OCI-LY7 (cell line): ENCODE measurements around the gene VAT1L. TPM values are rescaled to one million over a fixed set of nuclear protein-coding genes. Genes with fewer than 3 reads are reported as not detected.

Source experiments
- BruUV-seq: library from RNA; stranded (reverse); fragments of 400-500 nt; replicated peaks from 2 replicates; lab custom pipeline; 2021; lab: Mats Ljungman, UMichigan
- CTCF ChIA-PET: fragments of 300-600 bp; sonication (Branson Sonifier 250); formaldehyde crosslinking; loops from one replicate; lab custom pipeline; 2022; ENCODE audit warnings: antibody characterized with exemption; ENCODE audit not compliant: unreplicated experiment; lab: Charles Lee
- POLR2A ChIA-PET: fragments of 300-600 bp; sonication (Branson Sonifier 250); formaldehyde crosslinking; loops from one replicate; lab custom pipeline; 2022; ENCODE audit warnings: antibody characterized with exemption; lab: Charles Lee
- DNase-seq: peaks from one replicate; pipeline ENCODE4 v3.0.0-alpha.2; 2015; ENCODE audit warnings: low spot score
- H2AFZ ChIP-seq: fragments of 200-600 bp; sonication (generic), shearing (Covaris generic); 2 replicates; pipeline ENCODE4 v1.6.1; 2014; ENCODE audit warnings: mild to moderate bottlenecking, antibody characterized with exemption, low read length, moderate library complexity
- H3K27ac ChIP-seq: fragments of 200-600 bp; sonication (generic); 2 replicates; pipeline ENCODE4 v1.5.1; 2014; ENCODE audit warnings: mixed run types, low read depth, mild to moderate bottlenecking, moderate library complexity, low read length, inconsistent platforms; ENCODE audit not compliant: poor library complexity, severe bottlenecking
- H3K36me3 ChIP-seq: fragments of 200-600 bp; sonication (generic); 2 replicates; pipeline ENCODE4 v1.6.1; 2014; ENCODE audit warnings: mild to moderate bottlenecking, antibody characterized with exemption, low read length, moderate library complexity, mixed read lengths; ENCODE audit not compliant: insufficient read depth
- H3K4me1 ChIP-seq: fragments of 200-600 bp; sonication (generic); 2 replicates; pipeline ENCODE4 v1.5.1; 2014; ENCODE audit warnings: mild to moderate bottlenecking, low read length; ENCODE audit not compliant: insufficient read depth, poor library complexity, severe bottlenecking
- H3K4me2 ChIP-seq: fragments of 200-600 bp; sonication (generic); 2 replicates; pipeline ENCODE4 v1.6.1; 2014; ENCODE audit warnings: mild to moderate bottlenecking, low read length
- H3K4me3 ChIP-seq: fragments of 200-600 bp; sonication (generic); 2 replicates; pipeline ENCODE4 v1.5.1; 2014; ENCODE audit warnings: mild to moderate bottlenecking, low read depth, low read length; ENCODE audit not compliant: poor library complexity, severe bottlenecking
- H3K79me2 ChIP-seq: fragments of 200-600 bp; sonication (generic); 2 replicates; pipeline ENCODE4 v1.6.1; 2016; ENCODE audit warnings: low read depth, mild to moderate bottlenecking, low read length, moderate library complexity, mixed read lengths; ENCODE audit not compliant: insufficient read depth
- H3K9me2 ChIP-seq: fragments of 200-600 bp; sonication (generic); 2 replicates; pipeline ENCODE4 v1.6.1; 2016; ENCODE audit warnings: mild to moderate bottlenecking, low read length, mixed read lengths; ENCODE audit not compliant: insufficient read depth
- H3K9me3 ChIP-seq: fragments of 200-600 bp; sonication (generic); 2 replicates; pipeline ENCODE4 v1.6.1; 2014; ENCODE audit warnings: mild to moderate bottlenecking, mixed run types, low read length, mixed read lengths
- H4K20me1 ChIP-seq: fragments of 200-600 bp; sonication (generic); 2 replicates; pipeline ENCODE4 v1.6.1; 2014; ENCODE audit warnings: mild to moderate bottlenecking, antibody characterized with exemption, low read length, moderate library complexity, mixed read lengths; ENCODE audit not compliant: insufficient read depth
- CTCF ChIP-seq: fragments of 200-600 bp; sonication (generic); conservative IDR thresholded peaks from 2 replicates; pipeline ENCODE4 v1.5.1; 2014; ENCODE audit warnings: mild to moderate bottlenecking, antibody characterized with exemption, low read length, moderate library complexity, mixed read lengths
- EZH2phosphoT487 ChIP-seq: fragments of 200-600 bp; sonication (generic); IDR thresholded peaks from 2 replicates; pipeline ENCODE4 v1.6.1; 2018; ENCODE audit warnings: low read depth, borderline replicate concordance, mild to moderate bottlenecking, mixed run types, antibody characterized with exemption, low read length, moderate library complexity, mixed read lengths
- intact Hi-C: fragments of 100-400 bp; cut with micrococcal nuclease; formaldehyde crosslinking; loops from one replicate; pipeline ENCODE4 v1.10.0; 2022; ENCODE audit not compliant: unreplicated experiment
- total RNA-seq, 2 experiments: library from RNA; depleted of rRNA in 1 of 2; stranded (reverse); fragments of >200 nt in 1 of 2; shearing (Covaris generic) in 1 of 2; gene quantifications; 2 replicates each; pipeline ENCODE4 v1.2.3, GENCODE V29; 2014 to 2022

VAT1L gene
- total RNA-seq, 2 experiments from 2014 or later, result not detected

- H3K27ac ChIP-seq, result no peak overlapping the region
- intact Hi-C loops, result no loop called here
- POLR2A ChIA-PET, result no interaction called here
- H3K4me3 ChIP-seq, result no peak overlapping the region
- no peaks in the 10 kb centered on the region for H3K9me2 ChIP-seq
- H2AFZ ChIP-seq, result no peak overlapping the region
- no peaks in the 10 kb centered on the region for H3K9me3 ChIP-seq
- DNase-seq, result no peak
- TF ChIP-seq EZH2phosphoT487 (no peak), CTCF (no peak)
- no peaks in the 10 kb centered on the region for H3K4me1 ChIP-seq
- no peaks in the 10 kb centered on the region for H3K36me3 ChIP-seq
- no peaks in the 10 kb centered on the region for H4K20me1 ChIP-seq
- no peak overlapping the region for H3K4me2 ChIP-seq
- no TSS peak for BruUV-seq
- CTCF ChIA-PET, result no interaction called here
- H3K79me2 ChIP-seq, result no peaks in the 10 kb centered on the region
These were observed 17.0 kb downstream of the VAT1L start for GRCh38 chr16:77805398-77805797.

DNA sequence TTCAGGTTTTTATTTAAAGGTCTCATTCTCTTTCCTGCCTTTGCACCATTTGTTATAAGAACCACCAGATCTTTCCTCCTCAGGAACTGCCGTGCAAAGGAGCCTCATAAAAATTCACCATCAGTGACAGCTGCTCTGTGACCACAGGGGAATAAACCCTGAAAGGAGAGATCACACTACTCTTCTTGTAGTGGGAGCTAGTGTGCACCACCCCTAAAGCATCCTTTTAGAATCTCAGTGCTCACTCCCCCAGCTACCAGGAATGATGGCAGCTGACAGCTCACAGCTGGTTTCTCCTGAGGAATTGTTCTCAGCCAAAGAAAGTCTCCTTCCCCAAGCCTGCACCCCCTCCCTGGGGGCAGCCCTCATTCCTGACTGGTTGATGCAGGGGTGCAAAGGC lies 18.7 kb downstream of the VAT1L start:
- H3K9me2 ChIP-seq, result no peaks in the 10 kb centered on the region
- no peak overlapping the region for H3K27ac ChIP-seq
- no peak overlapping the region for H2AFZ ChIP-seq
- TF ChIP-seq CTCF, result no peak
- TF ChIP-seq EZH2phosphoT487, result no peak
- H3K36me3 ChIP-seq, result no peaks in the 10 kb centered on the region
- no peak overlapping the region for H3K4me3 ChIP-seq
- ChIA-PET POLR2A (interaction anchor here (0.5 kb wide), 1 partner anchor 1118 kb away, joined by 3 read pairs; no protein-coding TSS in a partner anchor), CTCF (no interaction called here)
- no peak for DNase-seq
- H3K9me3 ChIP-seq, result no peaks in the 10 kb centered on the region
- H4K20me1 ChIP-seq, result no peaks in the 10 kb centered on the region
- H3K4me2 ChIP-seq, result no peak overlapping the region
- intact Hi-C loops, result no loop called here
- H3K79me2 ChIP-seq, result no peaks in the 10 kb centered on the region
- no TSS peak for BruUV-seq
- H3K4me1 ChIP-seq, result no peaks in the 10 kb centered on the region

- Histone ChIP-seq H3K4me1 (no peaks in the 10 kb centered on the region), H2AFZ (no peak overlapping the region), H3K36me3 (no peaks in the 10 kb centered on the region), H3K9me3 (no peaks in the 10 kb centered on the region), H3K4me3 (no peak overlapping the region), H3K27ac (no peak overlapping the region), H3K79me2 (no peaks in the 10 kb centered on the region), H3K9me2 (no peaks in the 10 kb centered on the region), H3K4me2 (no peak overlapping the region), H4K20me1 (no peaks in the 10 kb centered on the region)
- CTCF ChIA-PET, result no interaction called here
- TF ChIP-seq CTCF (no peak), EZH2phosphoT487 (no peak)
- DNase-seq, result no peak
- BruUV-seq, result no TSS peak
- intact Hi-C loops, result no loop called here
- POLR2A ChIA-PET, result no interaction called here
These were observed 24.6 kb downstream of the VAT1L start for GRCh38 chr16:77812856-77813500.
